HCT116 (cell line): ENCODE data around the gene CHTOP.
"Not testable (repeated sequence)": the region's sequence is repeated elsewhere in the genome, so short reads cannot be mapped to it uniquely, and the experiment has no call there.

Source experiments
- CEBPB ChIP-seq: IDR thresholded peaks from 2 replicates; pipeline ENCODE4 v1.6.1; 2012; ENCODE audit warnings: low read depth
- CTCF ChIP-seq, 3 experiments: fragments of 200-600 bp in 1 of 3; sonication (generic) in 1 of 3; IDR thresholded peaks in 2 of 3; conservative IDR thresholded peaks in 1 of 3; 2 replicates each; pipeline ENCODE4 v1.5.1; 2012 to 2017; ENCODE audit warnings: low read depth in 2 of 3, low read length in 2 of 3, antibody characterized with exemption in 1 of 3, borderline replicate concordance in 1 of 3, control low read depth in 1 of 3, mild to moderate bottlenecking in 1 of 3, mixed read lengths in 1 of 3, mixed run types in 1 of 3, moderate library complexity in 1 of 3; ENCODE audit not compliant: insufficient read depth in 1 of 3
- EGR1 ChIP-seq: IDR thresholded peaks from 2 replicates; pipeline ENCODE4 v1.6.1; 2012; ENCODE audit warnings: low read depth
- EZH2 ChIP-seq: fragments of 200-600 bp; sonication (generic); IDR thresholded peaks from 2 replicates; pipeline ENCODE4 v1.6.1; 2017; ENCODE audit warnings: antibody characterized with exemption, mixed run types
- FOSL1 ChIP-seq: IDR thresholded peaks from 2 replicates; pipeline ENCODE4 v1.6.1; 2012; ENCODE audit warnings: low read depth
- JUND ChIP-seq: IDR thresholded peaks from 2 replicates; pipeline ENCODE4 v1.6.1; 2012
- MAX ChIP-seq: IDR thresholded peaks from 2 replicates; pipeline ENCODE4 v1.6.1; 2012
- POLR2AphosphoS5 ChIP-seq: IDR thresholded peaks from 2 replicates; pipeline ENCODE4 v1.6.1; 2011; ENCODE audit warnings: mild to moderate bottlenecking, low read depth, low read length, moderate library complexity
- RAD21 ChIP-seq: IDR thresholded peaks from 2 replicates; pipeline ENCODE4 v1.6.1; 2012; ENCODE audit warnings: low read depth, mild to moderate bottlenecking
- REST ChIP-seq: IDR thresholded peaks from 2 replicates; pipeline ENCODE4 v1.6.1; 2012; ENCODE audit warnings: low read depth
- SIN3A ChIP-seq: IDR thresholded peaks from 2 replicates; pipeline ENCODE4 v1.6.1; 2012; ENCODE audit warnings: low read depth
- TCF7L2 ChIP-seq: IDR thresholded peaks from 2 replicates; pipeline ENCODE4 v1.7.0; 2011; ENCODE audit warnings: borderline replicate concordance, inconsistent platforms; ENCODE audit not compliant: insufficient read depth, insufficient read length; ENCODE audit errors: extremely low read depth
- YY1 ChIP-seq: IDR thresholded peaks from 2 replicates; pipeline ENCODE4 v1.6.1; 2011; ENCODE audit warnings: low read length, low read depth, moderate library complexity, mild to moderate bottlenecking; ENCODE audit not compliant: insufficient replicate concordance; ENCODE audit errors: extremely low read depth

- not testable (repeated sequence) for TF ChIP-seq CTCF (IDR thresholded peaks at IDR 0.05 in 2 of 3, conservative IDR thresholded peaks at IDR 0.05 in 1 of 3; ENCODE audit: borderline replicate concordance in 1 of 3, insufficient read depth in 1 of 3, low read depth in 2 of 3, low read length in 2 of 3); SIN3A; RAD21; YY1; EZH2; REST; JUND; MAX; POLR2AphosphoS5; CEBPB; TCF7L2; FOSL1; EGR1
These were observed 6.3 kb downstream of the CHTOP start for GRCh38 chr1:153640213-153640612.
